ENCODE data around the gene ESYT3. TPM values are rescaled to one million over a fixed set of nuclear protein-coding genes. Genes with fewer than 3 reads are reported as not detected.

The ESYT3 gene
- total and polyA plus RNA-seq, 2 of the 8 experiments (the other 6 are each of a cell fraction or from before 2014, with no cell fraction given): 4.4 to 7.3 TPM

GRCh38 chr3:138513090-138513843 is 78.9 kb downstream of the ESYT3 start:
- Histone ChIP-seq H3K79me1 (ENCODE audit: low read depth, low read length) (no peaks in the 10 kb centered on the region), H2AFZ (ENCODE audit: low read length) (no peak overlapping the region), H3K4me2 (ENCODE audit: insufficient read depth in 1 of 2, low read depth in 2 of 2, low read length in 2 of 2) (no peak overlapping the region), H3K4me1 (replicated peaks in 1 of 4; ENCODE audit: control insufficient read depth in 3 of 4, insufficient read depth in 4 of 4, low read length in 3 of 4) (peaks cover 0 to 3% (median 0%) of the 10 kb centered on the region in 4 experiments; a peak in 1 of 7 replicates), H4K91ac (replicated peaks; ENCODE audit: insufficient read length, low read length) (no peak overlapping the region), H3K27ac (ENCODE audit: low read depth, low read length) (no peak overlapping the region), H3K23ac (ENCODE audit: insufficient read length) (no peak overlapping the region), H2BK12ac (ENCODE audit: low read depth, low read length) (no peak overlapping the region), H4K5ac (ENCODE audit: insufficient read length, low read depth, low read length) (no peak overlapping the region), H3K27me3 (replicated peaks in 1 of 4; ENCODE audit: control insufficient read depth in 3 of 4, extremely low read depth in 1 of 4, insufficient read depth in 3 of 4, low read length in 3 of 4) (no peaks in the 10 kb centered on the region), H3K9me3 (ENCODE audit: insufficient read depth in 2 of 2, low read depth in 1 of 2, low read length in 1 of 2) (peaks cover 7 to 13% of the 10 kb centered on the region in 2 experiments; a peak in 3 of 4 replicates), H2BK5ac (ENCODE audit: low read depth, low read length) (no peak overlapping the region), H2BK15ac (ENCODE audit: low read length) (no peak overlapping the region), H2AK5ac (ENCODE audit: low read depth, low read length) (no peak overlapping the region), H3K79me2 (ENCODE audit: control insufficient read depth in 1 of 2, insufficient read depth in 2 of 2, low read length in 2 of 2) (no peaks in the 10 kb centered on the region), H4K20me1 (replicated peaks in 1 of 2; ENCODE audit: control insufficient read depth in 1 of 2, insufficient read depth in 2 of 2, low read length in 2 of 2) (no peaks in the 10 kb centered on the region), H3K23me2 (ENCODE audit: low read depth, low read length) (no peaks in the 10 kb centered on the region), H2BK20ac (ENCODE audit: low read length) (no peak overlapping the region), H3K4ac (replicated peaks; ENCODE audit: insufficient read length, low read depth, low read length) (no peak overlapping the region), H3K9ac (replicated peaks in 1 of 4; ENCODE audit: extremely low read depth in 1 of 4, low read depth in 3 of 4, low read length in 3 of 4) (no peak overlapping the region), H3K18ac (ENCODE audit: extremely low read depth, low read length) (no peak overlapping the region), H3K56ac (replicated peaks; ENCODE audit: insufficient read length, low read depth, low read length) (no peak overlapping the region), H4K8ac (ENCODE audit: extremely low read depth, insufficient read depth, low read length) (no peak overlapping the region), H2BK120ac (replicated peaks; ENCODE audit: low read depth, low read length) (no peak overlapping the region), H3K4me3 (ENCODE audit: extremely low read depth in 1 of 4, insufficient read depth in 2 of 4, low read depth in 3 of 4, low read length in 4 of 4) (no peak overlapping the region), H3K36me3 (ENCODE audit: control insufficient read depth in 2 of 4, insufficient read depth in 4 of 4, low read length in 3 of 4) (peaks cover 0 to 20% (median 2%) of the 10 kb centered on the region in 4 experiments; a peak in 3 of 8 replicates), H3K14ac (ENCODE audit: insufficient read length) (no peak overlapping the region)
- CTCF ChIA-PET (ENCODE audit: partially characterized antibody): interaction anchor here (0.6 to 1.3 kb wide), 8 partner anchors 29 to 465 kb away, joined by 3 to 4 read pairs (median 3); no protein-coding TSS in a partner anchor
- POLR2A ChIA-PET (ENCODE audit: partially characterized antibody): no interaction called here
- 87% methylated on average over 2 of the region's 2 CpGs; no CpG with 5 or more reads in 1 of the 2 experiments for WGBS, 2 experiments (ENCODE audit: extremely low coverage in 1 of 2, insufficient coverage in 1 of 2, insufficient read length in 1 of 2, insufficient replicate concordance in 2 of 2, low coverage in 1 of 2, low lambda C conversion rate in 2 of 2, missing lambda C conversion rate in 1 of 2)
- no peak for DNase-seq (ENCODE audit: low read depth in 1 of 2, low spot score in 2 of 2)
- FAIRE-seq: no peak
- TF ChIP-seq CTBP2 (IDR thresholded peaks at IDR 0.05; ENCODE audit: borderline replicate concordance, insufficient read depth, insufficient read length, low read length) (no peak), GTF2F1 (IDR thresholded peaks at IDR 0.05; ENCODE audit: borderline replicate concordance, low read depth, low read length) (no peak), SP2 (IDR thresholded peaks at IDR 0.05; ENCODE audit: low read length) (no peak), EP300 (IDR thresholded peaks at IDR 0.05; ENCODE audit: borderline replicate concordance in 1 of 2, low read depth in 2 of 2, low read length in 2 of 2) (no peak), TCF12 (IDR thresholded peaks at IDR 0.05; ENCODE audit: low read depth, low read length) (no peak), TBP (IDR thresholded peaks at IDR 0.05; ENCODE audit: low read depth, low read length) (no peak), CHD1 (IDR thresholded peaks at IDR 0.05; ENCODE audit: low read depth, low read length) (no peak), NRF1 (IDR thresholded peaks at IDR 0.05; ENCODE audit: low read depth, low read length) (no peak), NANOG (IDR thresholded peaks at IDR 0.05; ENCODE audit: insufficient read depth, low read depth, low read length, poor library complexity, severe bottlenecking) (no peak), KDM1A (IDR thresholded peaks at IDR 0.05; ENCODE audit: borderline replicate concordance, low read length) (no peak), JUND (IDR thresholded peaks at IDR 0.05; ENCODE audit: low read length) (no peak), ASH2L (IDR thresholded peaks at IDR 0.05; ENCODE audit: low read length) (no peak), CHD2 (IDR thresholded peaks at IDR 0.05; ENCODE audit: low read length) (no peak)

All from H1 (cell line).